GM21528 (cell line): ENCODE results near the gene PIM3.
"Not testable (repeated sequence)": the region's sequence is repeated elsewhere in the genome, so short reads cannot be mapped to it uniquely, and the experiment has no call there.

Source experiments
- ATAC-seq: cut with Tn5 transposase; IDR thresholded peaks from one replicate; pipeline ENCODE4 v1.9.1; 2021; ENCODE audit warnings: mild to moderate bottlenecking, moderate library complexity; ENCODE audit not compliant: unreplicated experiment, low FRiP score

The PIM3 gene

DNA sequence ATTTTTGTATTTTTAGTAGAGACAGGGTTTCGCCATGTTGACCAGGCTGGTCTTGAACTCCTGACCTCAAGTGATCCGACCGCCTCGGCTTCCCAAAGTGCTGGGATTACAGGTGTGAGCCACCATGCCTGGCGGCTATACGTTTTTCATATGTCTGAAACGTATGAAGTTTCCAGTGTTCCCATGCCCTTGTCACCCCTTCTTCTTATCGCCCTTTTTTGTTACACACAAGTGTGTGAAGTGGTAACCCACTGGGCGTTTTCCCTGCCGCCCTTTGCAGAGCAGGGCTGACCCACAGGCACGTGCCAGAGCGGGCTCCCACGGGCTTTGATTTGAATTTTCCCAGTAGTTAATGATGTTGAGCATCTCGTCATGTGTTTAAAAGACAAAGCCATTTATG is 17.0 kb downstream of the PIM3 start:
- no peak for ATAC-seq

- no peak for ATAC-seq
These were observed 19.2 kb downstream of the PIM3 start for GRCh38 chr22:49979587-49980264.

DNA sequence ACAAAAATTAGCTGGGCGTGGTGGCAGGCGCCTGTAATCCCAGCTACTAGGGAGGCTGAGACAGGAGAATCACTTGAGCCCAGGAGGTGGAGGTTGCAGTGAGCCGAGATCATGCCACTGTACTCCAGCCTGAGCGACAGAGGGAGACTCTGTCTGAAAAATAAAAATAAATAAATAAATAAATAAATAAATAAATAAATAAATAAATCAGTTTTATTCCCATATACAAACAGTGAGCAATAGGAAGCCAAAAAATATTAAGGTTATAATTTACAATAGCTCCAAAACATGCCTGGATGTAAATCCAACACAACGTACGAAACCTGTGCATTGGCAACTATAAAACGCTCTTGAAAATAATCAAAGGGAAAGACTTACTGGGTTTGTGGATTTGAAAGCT is 21.2 kb downstream of the PIM3 start:
- not testable (repeated sequence) for ATAC-seq

DNA sequence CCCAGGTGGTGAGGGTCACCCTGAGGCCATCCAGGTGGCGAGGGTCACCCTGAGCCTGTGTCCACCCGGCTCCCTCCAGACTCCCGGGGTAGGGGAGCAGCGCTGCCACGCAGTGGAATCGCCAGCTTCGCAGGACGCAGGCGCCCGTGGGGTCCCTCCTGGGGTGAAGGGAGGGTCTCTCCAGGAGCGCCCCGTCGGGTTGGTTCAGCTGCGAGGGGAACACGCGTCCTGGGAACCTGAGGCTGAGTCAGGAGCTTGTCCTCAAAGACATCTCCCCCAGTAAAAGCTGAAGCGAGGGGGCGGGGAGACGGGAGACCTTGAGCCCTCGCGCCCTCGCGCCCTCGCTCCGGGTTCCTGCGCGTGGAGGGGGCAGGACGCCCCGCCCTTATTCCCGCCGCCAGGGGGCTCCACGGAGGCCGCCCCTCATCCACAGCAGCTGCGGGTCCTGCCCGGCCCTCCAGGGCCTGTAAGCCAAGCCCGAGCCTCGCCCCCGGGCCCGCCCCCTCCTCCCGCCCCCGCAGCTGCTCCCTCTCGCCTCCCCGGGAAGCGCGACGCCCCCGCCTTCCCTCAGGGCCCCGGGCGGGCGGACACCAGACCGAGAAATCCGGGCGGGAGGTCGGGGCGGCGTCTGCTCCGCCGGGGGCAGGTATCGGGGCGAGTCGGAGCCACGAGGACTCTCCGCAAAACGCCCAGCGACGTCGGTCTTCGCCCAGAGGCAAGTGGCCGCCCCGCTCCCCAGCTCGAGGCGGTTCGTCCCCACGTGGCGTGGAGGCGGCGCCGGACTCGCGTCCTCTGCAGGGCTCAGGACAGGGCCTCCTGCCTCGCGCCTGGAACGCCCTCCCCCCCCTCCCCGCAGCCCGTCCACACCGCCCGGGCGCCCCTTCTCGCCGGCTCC is 22.8 kb downstream of the PIM3 start:
- ATAC-seq = no peak

DNA sequence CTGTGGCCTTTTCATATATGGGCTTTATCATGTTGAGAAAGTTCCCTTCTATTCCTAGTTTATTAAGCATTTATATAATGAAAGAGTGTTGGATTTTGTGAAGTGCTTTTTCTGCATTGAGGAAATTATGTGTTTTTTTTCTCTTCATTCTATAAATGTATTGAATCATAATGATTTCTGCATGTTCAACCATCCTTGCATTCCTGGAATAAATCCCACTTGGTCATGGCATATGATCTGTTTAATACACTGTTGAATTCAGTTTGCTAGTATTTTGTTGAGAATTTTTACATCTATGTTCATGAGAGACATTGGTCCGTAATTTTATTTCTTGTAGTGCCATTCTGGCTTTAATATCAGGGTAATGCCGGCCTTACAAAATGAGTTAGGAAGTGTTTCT is 25.8 kb downstream of the PIM3 start:
- ATAC-seq = no peak

- ATAC-seq = not testable (repeated sequence)
These were observed 29.3 kb downstream of the PIM3 start for GRCh38 chr22:49989826-49990225.

GRCh38 chr22:49991167-49991566 is 30.6 kb downstream of the PIM3 start:
- ATAC-seq = no peak

- ATAC-seq = no peak
These were observed 31.4 kb downstream of the PIM3 start for GRCh38 chr22:49991907-49992533.

DNA sequence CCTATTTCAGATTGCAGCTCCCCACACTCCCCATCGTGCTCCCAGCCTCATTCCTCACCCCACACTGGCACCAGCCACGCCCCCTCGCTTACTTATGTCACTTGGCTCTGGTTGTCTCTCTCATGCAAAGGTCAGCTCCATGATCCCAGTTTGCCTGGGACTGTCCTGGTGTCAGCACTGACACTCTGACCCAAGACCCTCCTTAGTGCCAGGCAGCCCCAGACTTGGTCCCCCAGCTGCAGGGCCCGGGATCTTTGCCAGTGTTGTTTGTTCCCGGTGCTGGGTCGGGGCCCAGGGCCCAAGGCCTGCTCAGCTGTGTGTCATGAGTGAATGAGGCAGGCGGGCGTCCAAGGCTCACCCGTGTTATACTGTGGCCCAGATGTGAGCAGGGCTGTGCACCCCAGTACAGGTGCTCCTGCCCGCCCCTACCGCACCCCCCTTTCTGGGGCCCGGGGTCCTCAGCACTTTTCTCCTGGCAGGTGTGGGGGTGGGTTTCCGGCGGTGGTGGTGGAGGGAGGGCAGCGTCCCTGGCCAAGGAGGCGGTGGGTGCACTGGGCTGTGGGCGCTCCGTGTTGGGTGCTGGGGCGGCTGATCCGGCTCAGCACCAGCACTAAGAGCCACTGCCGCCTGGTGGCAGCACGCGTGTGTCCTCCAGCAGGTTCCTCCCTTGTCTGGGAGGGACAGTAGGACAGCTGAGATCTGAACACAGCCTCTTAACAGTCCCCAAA is 32.5 kb downstream of the PIM3 start:
- no peak for ATAC-seq

- no peak for ATAC-seq
These were observed 33.2 kb downstream of the PIM3 start for GRCh38 chr22:49993649-49994360.

- no peak for ATAC-seq
These were observed 33.9 kb downstream of the PIM3 start for GRCh38 chr22:49994361-49995040.

- ATAC-seq = no peak
These were observed 34.4 kb downstream of the PIM3 start for GRCh38 chr22:49995041-49995360.

DNA sequence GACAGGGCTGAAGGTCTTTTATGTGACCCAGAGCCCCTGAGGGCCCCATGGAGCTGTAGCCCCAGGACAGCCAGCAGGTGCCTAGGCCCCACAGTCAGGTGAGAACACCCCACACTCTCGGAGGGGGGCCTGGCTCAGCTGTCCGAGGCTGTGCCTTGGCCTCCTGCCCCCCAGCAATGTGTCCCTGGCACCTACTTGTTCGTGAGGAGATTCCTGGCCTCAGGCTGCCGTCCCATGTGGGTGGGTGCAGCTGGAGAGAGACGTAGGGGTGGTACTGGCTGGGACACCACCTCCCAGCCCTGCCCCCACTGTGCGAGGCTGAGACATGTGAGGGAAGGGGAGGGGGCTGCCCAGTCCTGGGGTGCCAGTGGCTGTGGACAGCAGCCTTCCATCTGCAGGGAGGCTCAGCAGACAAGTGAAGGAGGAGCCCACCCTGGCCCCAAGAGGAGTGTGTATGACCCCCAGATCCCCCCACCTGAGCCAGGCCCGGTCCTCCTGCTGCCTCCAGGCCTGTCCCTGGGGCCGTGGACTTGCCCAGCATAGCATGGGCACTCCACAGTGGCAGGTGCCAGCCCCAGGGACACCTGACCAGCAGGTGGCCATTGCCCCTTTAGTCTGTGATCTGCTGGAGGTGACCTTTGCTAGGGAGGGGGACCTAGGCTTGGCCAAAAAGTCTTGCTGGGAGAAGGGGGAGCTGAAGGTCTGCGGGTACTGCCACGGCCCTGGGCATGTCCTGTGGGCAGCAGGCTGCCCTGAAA is 35.0 kb downstream of the PIM3 start:
- no peak for ATAC-seq

DNA sequence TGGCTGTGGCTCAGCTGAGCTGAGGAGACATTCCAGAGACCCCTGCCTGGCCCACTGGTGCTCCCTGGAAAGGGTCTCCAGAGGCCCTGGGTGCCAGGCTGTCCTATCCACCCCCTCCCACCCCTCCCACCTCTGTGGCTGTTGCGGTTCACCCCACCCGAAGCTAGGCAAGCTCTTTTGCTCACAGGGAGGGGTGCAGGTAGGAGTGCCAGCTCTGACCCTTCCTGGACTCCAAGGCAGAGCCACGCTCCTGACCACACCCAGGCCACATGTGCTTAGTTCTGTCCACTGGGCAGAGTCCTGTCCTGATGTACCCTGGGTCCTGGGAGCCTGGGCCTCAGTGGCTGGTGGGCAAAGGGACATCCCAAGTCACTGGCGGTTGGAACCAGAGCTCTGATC is 35.5 kb downstream of the PIM3 start:
- no peak for ATAC-seq

DNA sequence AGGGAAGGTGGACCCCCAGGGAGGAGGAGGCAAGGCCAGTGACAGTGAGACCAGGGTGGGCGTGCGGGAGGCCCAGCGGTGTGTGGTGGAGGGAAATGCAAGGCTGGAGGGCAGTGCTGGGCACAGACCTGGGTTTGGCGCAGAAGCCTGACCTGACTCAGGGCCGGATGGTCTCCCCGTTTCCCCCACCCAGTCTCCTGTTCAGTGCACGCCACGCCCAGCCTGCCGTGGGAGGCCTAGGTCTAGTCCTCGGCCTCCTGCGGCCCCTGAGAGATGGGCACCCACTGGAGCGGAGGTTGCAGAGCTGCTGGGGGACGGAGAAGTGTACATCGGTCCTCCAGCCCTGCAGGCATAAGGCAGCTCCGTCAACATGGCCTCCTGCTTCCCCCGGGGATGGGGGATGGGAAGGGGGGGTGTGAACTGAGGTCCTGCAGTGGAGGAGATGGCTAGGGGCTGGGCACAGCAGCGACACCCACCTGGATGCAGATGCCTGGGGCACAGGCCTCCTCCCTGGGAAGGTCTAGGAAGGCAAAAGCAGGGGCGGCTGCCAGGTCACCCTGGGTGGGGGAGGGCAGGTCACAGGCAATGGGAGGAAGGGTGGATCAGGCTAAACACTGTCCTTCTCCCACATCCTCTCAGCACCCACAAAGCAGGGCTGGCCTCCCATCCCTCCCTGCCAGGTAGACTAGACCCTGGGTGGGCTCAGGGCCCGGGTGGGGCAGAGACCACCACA is 36.1 kb downstream of the PIM3 start:
- no peak for ATAC-seq

DNA sequence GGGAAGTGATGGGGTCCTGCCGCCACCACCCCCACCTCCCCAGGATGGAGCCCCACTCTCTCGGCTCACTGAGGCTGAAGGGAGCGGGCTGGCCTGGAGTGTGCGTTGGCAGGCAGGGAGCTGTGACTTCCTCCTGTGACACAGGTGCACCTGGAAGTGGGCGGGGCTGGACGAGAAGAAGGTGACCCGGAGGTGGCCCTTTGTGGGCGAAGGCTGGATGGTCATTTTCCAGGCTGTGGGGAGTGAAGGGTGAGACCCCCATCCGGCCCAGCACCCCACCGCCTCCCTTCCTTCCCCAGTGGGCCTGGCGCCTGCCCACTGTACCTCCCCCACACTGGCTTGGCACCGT is 36.7 kb downstream of the PIM3 start:
- no peak for ATAC-seq

DNA sequence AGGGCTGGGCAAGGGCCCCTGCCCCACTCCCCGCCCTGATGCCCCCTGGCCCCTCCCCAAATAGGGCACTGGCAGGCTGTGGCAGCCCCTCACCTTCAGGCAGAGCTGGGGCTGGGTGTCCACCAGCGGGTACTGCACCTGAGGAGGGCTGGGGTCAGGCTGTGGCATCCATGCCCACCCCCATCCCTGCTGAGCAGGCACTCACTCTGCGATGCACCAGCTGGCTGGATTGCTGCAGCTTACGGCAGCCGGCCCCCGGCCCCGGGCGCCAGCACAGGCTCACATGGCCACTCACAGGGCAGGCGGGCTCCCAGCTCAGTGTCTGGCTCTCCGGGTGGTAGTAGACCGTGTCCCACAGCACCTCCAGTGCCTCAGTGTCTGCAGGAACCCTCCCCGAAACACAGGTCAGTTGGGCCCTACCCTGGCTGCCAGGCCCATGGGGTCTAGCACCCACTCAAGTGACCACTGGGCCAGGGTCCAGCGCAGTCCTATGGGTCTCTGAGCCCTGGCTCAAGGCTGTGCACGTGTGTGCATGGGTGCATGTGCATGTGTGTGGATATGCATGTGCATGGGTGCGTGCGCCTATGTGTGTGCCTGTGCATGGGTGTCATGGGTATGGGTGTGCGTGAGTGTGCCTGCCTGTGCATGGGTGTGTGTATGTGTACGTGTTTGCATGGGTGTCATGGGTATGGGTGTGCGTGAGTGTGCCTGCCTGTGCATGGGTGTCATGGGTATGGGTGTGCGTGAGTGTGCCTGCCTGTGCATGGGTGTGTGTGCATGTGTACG is 37.6 kb downstream of the PIM3 start:
- ATAC-seq = no peak

DNA sequence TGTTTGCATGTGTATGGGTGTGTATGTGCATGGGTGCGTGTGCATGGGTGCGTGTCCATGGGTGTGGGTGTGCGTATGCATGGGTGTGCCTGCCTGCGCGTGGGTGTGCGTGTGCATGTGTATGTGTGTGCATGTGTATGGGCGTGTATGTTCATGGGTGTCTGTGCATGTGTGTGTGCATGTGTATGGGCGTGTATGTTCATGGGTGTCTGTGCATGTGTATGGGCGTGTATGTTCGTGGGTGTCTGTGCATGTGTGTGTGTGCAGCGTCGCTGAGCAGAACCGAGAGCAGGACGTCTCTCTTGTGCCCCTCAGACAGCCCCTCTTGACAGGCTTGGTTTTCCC is 38.1 kb downstream of the PIM3 start:
- ATAC-seq = no peak
